GM12801 (cell line): ENCODE data around the gene CPED1.

Experiments
- CTCF ChIP-seq: IDR thresholded peaks from one replicate; pipeline ENCODE4 v1.5.1; 2011; ENCODE audit warnings: control low read depth; ENCODE audit not compliant: insufficient read length; ENCODE audit errors: extremely low read depth

Gene CPED1

GRCh38 chr7:121157885-121158590 lies 169.5 kb downstream of the CPED1 start:
- TF ChIP-seq CTCF: no peak

- TF ChIP-seq CTCF: no peak
These were observed 170.2 kb downstream of the CPED1 start for GRCh38 chr7:121158665-121159064.

GRCh38 chr7:121159553-121159952 lies 171.0 kb downstream of the CPED1 start:
- no peak for TF ChIP-seq CTCF

GRCh38 chr7:121160150-121161008 lies 171.9 kb downstream of the CPED1 start:
- no peak for TF ChIP-seq CTCF

GRCh38 chr7:121163699-121164098 lies 175.2 kb downstream of the CPED1 start:
- TF ChIP-seq CTCF: no peak

- TF ChIP-seq CTCF: no peak
These were observed 175.7 kb downstream of the CPED1 start for GRCh38 chr7:121164247-121164646.

GRCh38 chr7:121166916-121167315 lies 178.4 kb downstream of the CPED1 start:
- no peak for TF ChIP-seq CTCF
